Measurements from ENCODE around the gene GTF2A1.

GTF2A1 gene

DNA sequence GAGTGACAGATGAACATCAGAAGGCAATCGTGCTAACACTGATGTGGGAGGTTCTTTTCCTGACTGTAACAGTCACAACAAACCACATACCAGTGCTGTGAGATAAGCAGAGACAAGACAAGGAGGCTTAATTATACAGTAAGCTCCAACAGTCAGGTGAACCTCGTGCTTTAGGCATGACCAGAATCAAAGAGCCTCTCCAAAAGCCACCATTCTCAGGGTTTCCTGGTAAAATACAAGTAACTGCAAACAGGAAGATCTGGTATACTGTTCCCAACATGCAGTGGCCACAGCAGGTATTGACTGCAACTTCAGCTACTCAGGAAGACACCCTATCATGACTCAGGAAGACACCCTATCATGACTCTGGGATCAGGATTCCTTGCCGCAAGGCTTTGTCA, 47.3 kb upstream of the GTF2A1 start:
- Histone ChIP-seq H4K20me1 (ENCODE audit: insufficient read depth, low read length) (no peaks in the 10 kb centered on the region), H3K9me2 (replicated peaks; ENCODE audit: insufficient read depth, low read length) (no peaks in the 10 kb centered on the region), H3K27me3 (replicated peaks; ENCODE audit: insufficient read depth, low read length) (no peaks in the 10 kb centered on the region), H3K9me3 (replicated peaks; ENCODE audit: insufficient read depth, low read length) (no peaks in the 10 kb centered on the region), H3K4me2 (ENCODE audit: low read depth, low read length) (no peak overlapping the region), H2AFZ (ENCODE audit: low read length) (no peak overlapping the region), H3K36me3 (replicated peaks; ENCODE audit: insufficient read depth, low read length) (no peaks in the 10 kb centered on the region), H3K27ac (ENCODE audit: low read length) (no peak overlapping the region), H3K4me3 (ENCODE audit: low read length) (no peak overlapping the region), H3K9ac (ENCODE audit: low read length) (no peak overlapping the region), H3K79me2 (ENCODE audit: low read length) (no peaks in the 10 kb centered on the region), H3K4me1 (ENCODE audit: low read length) (no peaks in the 10 kb centered on the region), H3F3A (ENCODE audit: insufficient read depth, low read length) (no peaks in the 10 kb centered on the region)
- TF ChIP-seq, protein P1, sequence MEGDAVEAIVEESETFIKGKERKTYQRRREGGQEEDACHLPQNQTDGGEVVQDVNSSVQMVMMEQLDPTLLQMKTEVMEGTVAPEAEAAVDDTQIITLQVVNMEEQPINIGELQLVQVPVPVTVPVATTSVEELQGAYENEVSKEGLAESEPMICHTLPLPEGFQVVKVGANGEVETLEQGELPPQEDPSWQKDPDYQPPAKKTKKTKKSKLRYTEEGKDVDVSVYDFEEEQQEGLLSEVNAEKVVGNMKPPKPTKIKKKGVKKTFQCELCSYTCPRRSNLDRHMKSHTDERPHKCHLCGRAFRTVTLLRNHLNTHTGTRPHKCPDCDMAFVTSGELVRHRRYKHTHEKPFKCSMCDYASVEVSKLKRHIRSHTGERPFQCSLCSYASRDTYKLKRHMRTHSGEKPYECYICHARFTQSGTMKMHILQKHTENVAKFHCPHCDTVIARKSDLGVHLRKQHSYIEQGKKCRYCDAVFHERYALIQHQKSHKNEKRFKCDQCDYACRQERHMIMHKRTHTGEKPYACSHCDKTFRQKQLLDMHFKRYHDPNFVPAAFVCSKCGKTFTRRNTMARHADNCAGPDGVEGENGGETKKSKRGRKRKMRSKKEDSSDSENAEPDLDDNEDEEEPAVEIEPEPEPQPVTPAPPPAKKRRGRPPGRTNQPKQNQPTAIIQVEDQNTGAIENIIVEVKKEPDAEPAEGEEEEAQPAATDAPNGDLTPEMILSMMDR (IDR thresholded peaks at IDR 0.05; ENCODE audit: low read length) = no peak
- TF ChIP-seq EZH2phosphoT487 (IDR thresholded peaks at IDR 0.05; ENCODE audit: low read length) (no peak), EZH2 (optimal IDR thresholded peaks at IDR 0.05; ENCODE audit: low read depth, low read length) (no peak)
- no peak for DNase-seq

DNA sequence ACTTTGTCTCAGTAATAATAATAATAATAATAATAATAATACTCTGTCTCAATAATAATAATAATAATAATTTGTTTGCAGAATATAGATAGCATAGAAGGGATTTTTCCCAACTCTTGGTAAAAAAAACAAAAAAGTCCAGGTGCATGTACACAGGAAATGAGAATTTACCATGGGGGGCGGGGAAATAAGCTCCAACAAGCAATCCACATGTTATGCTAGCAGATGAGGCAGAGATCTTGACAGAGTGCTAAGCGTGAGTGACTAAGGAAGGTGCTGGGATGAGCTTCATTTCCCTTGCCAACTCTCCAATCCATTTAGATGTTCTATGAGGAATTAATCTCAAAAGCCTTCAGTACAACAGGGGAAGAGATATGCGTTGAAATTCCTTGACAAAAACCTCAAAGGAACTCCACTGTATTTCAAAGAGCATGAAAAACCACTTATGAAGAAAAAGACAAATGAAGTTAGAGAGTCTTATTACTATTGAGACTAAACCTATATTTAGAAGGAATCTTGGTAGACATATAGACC, 44.9 kb upstream of the GTF2A1 start:
- H3K9me2 ChIP-seq (replicated peaks; ENCODE audit: insufficient read depth, low read length) = no peaks in the 10 kb centered on the region
- TF ChIP-seq EZH2phosphoT487 (IDR thresholded peaks at IDR 0.05; ENCODE audit: low read length) (no peak), EZH2 (optimal IDR thresholded peaks at IDR 0.05; ENCODE audit: low read depth, low read length) (no peak)
- TF ChIP-seq, protein P1 (IDR thresholded peaks at IDR 0.05; ENCODE audit: low read length) = no peak
- no peak overlapping the region for H3K9ac ChIP-seq (ENCODE audit: low read length)
- H3K36me3 ChIP-seq (replicated peaks; ENCODE audit: insufficient read depth, low read length) = no peaks in the 10 kb centered on the region
- H3K27ac ChIP-seq (ENCODE audit: low read length) = no peak overlapping the region
- no peak overlapping the region for H3K4me3 ChIP-seq (ENCODE audit: low read length)
- H2AFZ ChIP-seq (ENCODE audit: low read length) = no peak overlapping the region
- no peaks in the 10 kb centered on the region for H3K79me2 ChIP-seq (ENCODE audit: low read length)
- H3F3A ChIP-seq (ENCODE audit: insufficient read depth, low read length) = no peaks in the 10 kb centered on the region
- H4K20me1 ChIP-seq (ENCODE audit: insufficient read depth, low read length) = no peaks in the 10 kb centered on the region
- DNase-seq = no peak
- no peaks in the 10 kb centered on the region for H3K9me3 ChIP-seq (replicated peaks; ENCODE audit: insufficient read depth, low read length)
- no peaks in the 10 kb centered on the region for H3K27me3 ChIP-seq (replicated peaks; ENCODE audit: insufficient read depth, low read length)
- no peak overlapping the region for H3K4me2 ChIP-seq (ENCODE audit: low read depth, low read length)
- no peaks in the 10 kb centered on the region for H3K4me1 ChIP-seq (ENCODE audit: low read length)

DNA sequence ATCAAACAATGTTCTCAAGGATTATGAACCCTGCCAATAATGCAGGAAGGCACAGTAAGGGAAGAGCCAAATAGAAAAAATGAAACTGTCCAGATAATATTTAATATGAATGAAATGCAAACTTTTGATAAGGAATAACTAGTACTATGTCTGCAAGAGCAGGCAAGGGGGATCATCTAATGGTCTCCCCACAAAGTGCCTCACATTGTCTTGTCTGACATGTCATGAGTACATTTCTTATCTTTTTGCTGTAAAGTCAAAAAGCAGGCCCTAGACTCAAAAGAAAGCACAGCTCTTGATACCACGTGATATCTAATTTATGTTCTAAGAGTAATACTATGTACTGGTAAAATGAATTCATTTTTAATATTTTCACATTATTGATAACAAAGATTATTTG, 43.9 kb upstream of the GTF2A1 start:
- Histone ChIP-seq H3K4me1 (ENCODE audit: low read length) (no peaks in the 10 kb centered on the region), H3K9me3 (replicated peaks; ENCODE audit: insufficient read depth, low read length) (no peaks in the 10 kb centered on the region), H3K79me2 (ENCODE audit: low read length) (no peaks in the 10 kb centered on the region), H3F3A (ENCODE audit: insufficient read depth, low read length) (no peaks in the 10 kb centered on the region), H3K4me3 (ENCODE audit: low read length) (no peak overlapping the region), H3K27ac (ENCODE audit: low read length) (no peak overlapping the region), H3K27me3 (replicated peaks; ENCODE audit: insufficient read depth, low read length) (no peaks in the 10 kb centered on the region), H3K36me3 (replicated peaks; ENCODE audit: insufficient read depth, low read length) (no peaks in the 10 kb centered on the region), H4K20me1 (ENCODE audit: insufficient read depth, low read length) (no peaks in the 10 kb centered on the region), H3K9me2 (replicated peaks; ENCODE audit: insufficient read depth, low read length) (no peaks in the 10 kb centered on the region), H2AFZ (ENCODE audit: low read length) (no peak overlapping the region), H3K4me2 (ENCODE audit: low read depth, low read length) (no peak overlapping the region), H3K9ac (ENCODE audit: low read length) (no peak overlapping the region)
- TF ChIP-seq, protein P1 (IDR thresholded peaks at IDR 0.05; ENCODE audit: low read length) = no peak
- TF ChIP-seq EZH2 (optimal IDR thresholded peaks at IDR 0.05; ENCODE audit: low read depth, low read length) = no peak
- TF ChIP-seq EZH2phosphoT487 (IDR thresholded peaks at IDR 0.05; ENCODE audit: low read length) = no peak
- no peak for DNase-seq

Data from MM.1S (cell line).